ENCODE measurements around the gene BCR. TPM values are rescaled to one million over a fixed set of nuclear protein-coding genes. Genes with fewer than 3 reads are reported as not detected.

Gene BCR
- total and polyA plus RNA-seq, 2 of the 13 experiments (the other 11 are each of a cell fraction or from before 2014, with no cell fraction given), result 19.9 to 33.6 TPM

GRCh38 chr22:23243859-23244689 is 63.8 kb downstream of the BCR start:
- FAIRE-seq (no peak), DNase-seq (ENCODE audit: low spot score) (no peak), ATAC-seq (no peak)
- Histone ChIP-seq H3K4me3 (replicated peaks in 1 of 3; ENCODE audit: insufficient read depth in 1 of 3, low read depth in 2 of 3, low read length in 3 of 3) (no peak overlapping the region), H2AFZ (ENCODE audit: low read length) (no peak overlapping the region), H3K9ac (ENCODE audit: insufficient read depth, low read depth, low read length) (no peak overlapping the region), H3K4me1 (ENCODE audit: insufficient read depth, low read length) (peaks cover 53% of the 10 kb centered on the region), H3K27ac (ENCODE audit: extremely low read length, insufficient read depth, low read length) (no peak overlapping the region), H3K36me3 (replicated peaks in 1 of 2; ENCODE audit: control insufficient read depth in 1 of 2, insufficient read depth in 2 of 2, low read length in 2 of 2) (peaks cover 2 to 14% of the 10 kb centered on the region in 2 experiments; a peak in 4 of 5 replicates), H3K4me2 (ENCODE audit: low read depth, low read length) (no peak overlapping the region), H3K27me3 (ENCODE audit: control insufficient read depth in 1 of 2, insufficient read depth in 2 of 2, low read length in 2 of 2) (no peaks in the 10 kb centered on the region), H3K9me3 (ENCODE audit: low read length) (no peaks in the 10 kb centered on the region), H3K79me2 (ENCODE audit: insufficient read depth, low read length) (peaks cover 66% of the 10 kb centered on the region), H4K20me1 (ENCODE audit: insufficient read depth, low read length) (no peaks in the 10 kb centered on the region; the same call in 1 of the 2 replicates)
- ChIA-PET POLR2A (no interaction called here), CTCF (ENCODE audit: low intra/inter-chr PET ratio, low total read pairs) (no interaction called here)
- BruUV-seq (replicated peaks), result no TSS peak
- in situ Hi-C loops (cut with HindIII; ENCODE audit: extremely low pct_ligation_motif_present, low pct_unique_long_range_greater_than_20kb), result no loop called here
- intact Hi-C loops (cut with micrococcal nuclease; ENCODE audit: unreplicated experiment), result no loop called here
- WGBS (ENCODE audit: low lambda C conversion rate), result 95% methylated on average over 17 of the region's 17 CpGs
- TF ChIP-seq ZNF530 (CRISPR knock-in tag; IDR thresholded peaks at IDR 0.05; ENCODE audit: low read depth) (no peak), ZNF296 (CRISPR knock-in tag; conservative IDR thresholded peaks at IDR 0.05) (no peak), GATAD1 (CRISPR knock-in tag; IDR thresholded peaks at IDR 0.05) (no peak), FOXM1 (CRISPR knock-in tag; IDR thresholded peaks at IDR 0.05) (no peak), THAP8 (CRISPR knock-in tag; IDR thresholded peaks at IDR 0.05; ENCODE audit: borderline replicate concordance) (no peak), ZNF350 (CRISPR knock-in tag; IDR thresholded peaks at IDR 0.05; ENCODE audit: borderline replicate concordance, low read depth) (no peak), ZBTB1 (CRISPR knock-in tag; IDR thresholded peaks at IDR 0.05; ENCODE audit: borderline replicate concordance) (no peak), ZNF629 (CRISPR knock-in tag; conservative IDR thresholded peaks at IDR 0.05) (no peak), THAP11 (CRISPR knock-in tag; IDR thresholded peaks at IDR 0.05) (no peak), ZNF253 (CRISPR knock-in tag; IDR thresholded peaks at IDR 0.05; ENCODE audit: borderline replicate concordance) (no peak), ZBTB3 (CRISPR knock-in tag; IDR thresholded peaks at IDR 0.05; ENCODE audit: borderline replicate concordance, low read depth) (no peak), KDM1A (CRISPR knock-in tag; IDR thresholded peaks at IDR 0.05) (no peak), SP140L (CRISPR knock-in tag; IDR thresholded peaks at IDR 0.05; ENCODE audit: borderline replicate concordance) (no peak), NFATC3 (CRISPR knock-in tag; IDR thresholded peaks at IDR 0.05) (no peak), PAXIP1 (CRISPR knock-in tag; conservative IDR thresholded peaks at IDR 0.05) (no peak), CEBPZ (IDR thresholded peaks at IDR 0.05; ENCODE audit: low read length) (no peak), NBN (conservative IDR thresholded peaks at IDR 0.05) (no peak), DR1 (CRISPR knock-in tag; IDR thresholded peaks at IDR 0.05) (no peak)
